ENCODE measurements around the gene JAZF1. TPM values are rescaled to one million over a fixed set of nuclear protein-coding genes. Genes with fewer than 3 reads are reported as not detected.

Gene JAZF1
- total RNA-seq, 1 donor from 2014 or later = 42.5 TPM

- intact Hi-C loops (cut with DNase I) = no loop called here
- DNase-seq (ENCODE audit: low spot score) = no peak
Measured at GRCh38 chr7:28192786-28193585, 12.4 kb upstream of the JAZF1 start.

- intact Hi-C loops (cut with DNase I) = no loop called here
- DNase-seq (ENCODE audit: low spot score) = no peak
Measured at GRCh38 chr7:28191751-28192150, 11.2 kb upstream of the JAZF1 start.

- no peak for DNase-seq (ENCODE audit: low spot score)
- intact Hi-C loops (cut with DNase I) = no loop called here
Measured at GRCh38 chr7:28191184-28191583, 10.6 kb upstream of the JAZF1 start.

GRCh38 chr7:28190077-28190710 lies 9.6 kb upstream of the JAZF1 start:
- DNase-seq (ENCODE audit: low spot score) = no peak
- intact Hi-C loops (cut with DNase I) = no loop called here

- DNase-seq (ENCODE audit: low spot score) = no peak
- intact Hi-C loops (cut with DNase I) = loop anchor here (10.0 kb wide), 1 partner anchor 88 kb away; no protein-coding TSS in a partner anchor
Measured at GRCh38 chr7:28187012-28187411, 6.4 kb upstream of the JAZF1 start.

- intact Hi-C loops (cut with DNase I) = loop anchor here (5.0 to 10.0 kb wide), 2 partner anchors 76 to 91 kb away; no protein-coding TSS in a partner anchor
Measured at GRCh38 chr7:28183627-28184026, 3.0 kb upstream of the JAZF1 start.

GRCh38 chr7:28182071-28182471 lies 1.5 kb upstream of the JAZF1 start:
- no peak for DNase-seq (ENCODE audit: low spot score)
- intact Hi-C loops (cut with DNase I) = loop anchor here (5.0 to 10.0 kb wide), 2 partner anchors 75 to 93 kb away; no protein-coding TSS in a partner anchor

More at GRCh38 chr7:28183627-28184026, 3.0 kb upstream of the JAZF1 start:
- no peak for DNase-seq (ENCODE audit: low spot score)

- intact Hi-C loops (cut with DNase I) = loop anchor here (5.0 to 10.0 kb wide), 2 partner anchors 74 to 93 kb away; no protein-coding TSS in a partner anchor
- DNase-seq (ENCODE audit: low spot score) = no peak
Measured at GRCh38 chr7:28181416-28181815, 821 bp upstream of the JAZF1 start.

GRCh38 chr7:28180031-28180363 lies 598 bp downstream of the JAZF1 start:
- intact Hi-C loops (cut with DNase I) = loop anchor here (5.0 to 10.0 kb wide), 2 partner anchors 73 to 95 kb away; no protein-coding TSS in a partner anchor
- no peak for DNase-seq (ENCODE audit: low spot score)

- DNase-seq (ENCODE audit: low spot score) = peak; percentile 93
- intact Hi-C loops (cut with DNase I) = loop anchor here (5.0 to 10.0 kb wide), 2 partner anchors 72 to 95 kb away; no protein-coding TSS in a partner anchor
Measured at GRCh38 chr7:28179120-28180030, 1.2 kb downstream of the JAZF1 start.

GRCh38 chr7:28178599-28178998 lies 2.0 kb downstream of the JAZF1 start:
- no peak for DNase-seq (ENCODE audit: low spot score)
- intact Hi-C loops (cut with DNase I) = no loop called here

GRCh38 chr7:28177836-28178235 lies 2.8 kb downstream of the JAZF1 start:
- DNase-seq (ENCODE audit: low spot score) = no peak
- intact Hi-C loops (cut with DNase I) = no loop called here

- intact Hi-C loops (cut with DNase I) = no loop called here
- DNase-seq (ENCODE audit: low spot score) = no peak
Measured at GRCh38 chr7:28176645-28177044, 4.0 kb downstream of the JAZF1 start.

- intact Hi-C loops (cut with DNase I) = no loop called here
- DNase-seq (ENCODE audit: low spot score) = no peak
Measured at GRCh38 chr7:28176174-28176573, 4.4 kb downstream of the JAZF1 start.

- intact Hi-C loops (cut with DNase I) = no loop called here
Measured at GRCh38 chr7:28174901-28175661, 5.5 kb downstream of the JAZF1 start.

GRCh38 chr7:28174442-28174841 lies 6.2 kb downstream of the JAZF1 start:
- no peak for DNase-seq (ENCODE audit: low spot score)
- intact Hi-C loops (cut with DNase I) = no loop called here

More at GRCh38 chr7:28174901-28175661, 5.5 kb downstream of the JAZF1 start:
- DNase-seq (ENCODE audit: low spot score) = no peak

- intact Hi-C loops (cut with DNase I) = no loop called here
- no peak for DNase-seq (ENCODE audit: low spot score)
Measured at GRCh38 chr7:28173531-28173930, 7.1 kb downstream of the JAZF1 start.

- intact Hi-C loops (cut with DNase I) = no loop called here
- no peak for DNase-seq (ENCODE audit: low spot score)
Measured at GRCh38 chr7:28172958-28173357, 7.6 kb downstream of the JAZF1 start.

- intact Hi-C loops (cut with DNase I) = no loop called here
- DNase-seq (ENCODE audit: low spot score) = no peak
Measured at GRCh38 chr7:28170701-28171100, 9.9 kb downstream of the JAZF1 start.
